H1 (cell line): Measurements from ENCODE around the gene IRF8. TPM values are rescaled to one million over a fixed set of nuclear protein-coding genes. Genes with fewer than 3 reads are reported as not detected.

Experiments
- CHD7 ChIP-seq: fragments of 300-600 bp; sonication (generic); IDR thresholded peaks from 2 replicates; pipeline ENCODE4 v1.7.1; 2012; ENCODE audit warnings: low read length, moderate library complexity, mild to moderate bottlenecking, inconsistent platforms; ENCODE audit not compliant: insufficient replicate concordance
- YY1 ChIP-seq: IDR thresholded peaks from 2 replicates; pipeline ENCODE4 v1.6.1; 2011; ENCODE audit warnings: low read depth, mild to moderate bottlenecking, low read length
- polyA plus RNA-seq, 7 experiments: library from polyadenylated mRNA; depleted of rRNA in 3 of 7; stranded (reverse) in 5 of 7; unstranded in 2 of 7; fragments of >200 nt in 5 of 7; fragments of 200-250 nt in 2 of 7; gene quantifications; 1 replicate in 5 of 7; 2 replicates in 1 of 7; 4 replicates in 1 of 7; pipeline versions ENCODE4 v1.2.1 to v1.2.3, GENCODE V29; 2011 to 2013; ENCODE audit warnings: missing spikeins in 2 of 7, mixed read lengths in 2 of 7
- total RNA-seq: library from RNA; stranded (reverse); fragmentation: NEBNext Ultra II Directional; extraction: Animal tissue kit (Norgen Biotek cat#: 25700); gene quantifications from 2 replicates; pipeline ENCODE4 v1.2.1, GENCODE V29; 2021

The IRF8 gene
- total and polyA plus RNA-seq, 2 of the 8 experiments (the other 6 are each of a cell fraction or from before 2014, with no cell fraction given): 0.35 to 2.0 TPM

GRCh38 chr16:85954927-85955519, 56.1 kb downstream of the IRF8 start (continued):
- TF ChIP-seq CHD7 (no peak), YY1 (no peak)
